Aorta (tissue), 5 donors: ENCODE results near the gene UQCRH. TPM values are rescaled to one million over a fixed set of nuclear protein-coding genes. Genes with fewer than 3 reads are reported as not detected.
"Not testable (repeated sequence)": the region's sequence is repeated elsewhere in the genome, so short reads cannot be mapped to it uniquely, and the experiment has no call there.

ENCODE experiments used
- ATAC-seq: fragments of 200-7000 bp; cut with Tn5 transposase; one replicate; pipeline ENCODE4 v1.9.1; 2022; ENCODE audit warnings: moderate library complexity; ENCODE audit not compliant: low FRiP score
- DNase-seq, 2 donors: peaks; one replicate each; pipeline ENCODE4 v3.0.0-alpha.2; 2020
- H3K27ac ChIP-seq, 2 donors: one replicate each; pipeline ENCODE4 v1.5.1; 2013; ENCODE audit warnings: low read length in 2 of 2, mild to moderate bottlenecking in 2 of 2, moderate library complexity in 2 of 2, control low read depth in 1 of 2, inconsistent platforms in 1 of 2, low read depth in 1 of 2
- H3K27me3 ChIP-seq, 2 donors: one replicate each; pipeline ENCODE4 v1.6.1; 2013; ENCODE audit warnings: control low read depth in 1 of 2, low read length in 1 of 2, mild to moderate bottlenecking in 1 of 2, moderate library complexity in 1 of 2; ENCODE audit not compliant: insufficient read depth in 2 of 2, control insufficient read depth in 1 of 2
- H3K36me3 ChIP-seq, 2 donors: one replicate each; pipeline ENCODE4 v1.6.1; 2013; ENCODE audit warnings: control low read depth in 1 of 2, low read length in 1 of 2, mild to moderate bottlenecking in 1 of 2; ENCODE audit not compliant: insufficient read depth in 2 of 2, control insufficient read depth in 1 of 2
- H3K4me1 ChIP-seq, 2 donors: one replicate each; pipeline ENCODE4 v1.6.1; 2013; ENCODE audit warnings: low read length in 2 of 2, control low read depth in 1 of 2, mild to moderate bottlenecking in 1 of 2, moderate library complexity in 1 of 2; ENCODE audit not compliant: insufficient read depth in 2 of 2, control insufficient read depth in 1 of 2
- H3K4me3 ChIP-seq, 2 donors: one replicate each; pipeline ENCODE4 v1.5.1; 2013; ENCODE audit warnings: low read length in 2 of 2, control low read depth in 1 of 2, mild to moderate bottlenecking in 1 of 2
- H3K9me3 ChIP-seq: one replicate; pipeline ENCODE4 v1.6.1; 2013; ENCODE audit warnings: mild to moderate bottlenecking, low read length; ENCODE audit not compliant: control insufficient read depth
- WGBS, 2 donors: extraction: QIAGEN DNeasy Blood & Tissue Kit; methylation state at CpG; one replicate each; pipeline ENCODE4 v1.1.7; 2013; 5-methylcytosine and 5-hydroxymethylcytosine counted together
- intact Hi-C, 2 donors: fragments of 100-400 bp; cut with DNase I; formaldehyde crosslinking; loops; one replicate each; pipeline versions ENCODE4 v1.14.2 to v1.15.0; 2022
- polyA plus RNA-seq, 2 donors: library from polyadenylated mRNA; stranded (reverse); fragments of 200-250 nt; gene quantifications; one replicate each; pipeline ENCODE4 v1.2.3, GENCODE V29; 2013
- total RNA-seq, 2 donors: library from RNA; stranded (reverse); fragmentation: NEBNext Ultra II Directional; extraction: Animal tissue kit (Norgen Biotek cat#: 25700); gene quantifications; one replicate each; pipeline ENCODE4 v1.2.1, GENCODE V29; 2021
- donor health status: healthy with polysubstance abuse.
- donor health status: Bipolar disorder and iron deficiency.
- donor health status: DM: no; HTN: no; CAD: no.
- donor health status: DM: no; HTN: no; CAD: no.
- donor health status: DM: yes; HTN: yes; CAD: no.

Gene UQCRH
- total and polyA plus RNA-seq, 4 donors = 100 to 739 (median 198) TPM

DNA sequence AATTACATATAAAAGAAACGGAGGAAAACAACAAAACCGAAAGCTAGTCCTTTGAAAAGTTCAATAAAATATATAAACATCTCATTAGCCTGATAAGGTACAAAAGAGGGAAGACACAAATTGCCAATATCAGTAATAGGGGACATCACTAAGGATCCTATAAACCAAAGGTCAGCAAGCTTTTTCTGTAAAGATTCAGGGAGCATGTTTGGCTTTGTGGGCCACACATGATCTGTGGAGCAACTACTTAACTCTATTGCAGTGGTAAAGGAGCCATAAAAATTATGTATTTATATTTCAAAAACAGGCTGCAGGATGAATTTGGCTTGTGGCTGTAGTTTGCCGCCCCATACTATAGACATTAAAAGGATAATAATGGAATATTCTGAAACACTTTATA lies 31.6 kb downstream of the UQCRH start:
- ATAC-seq (no peak), DNase-seq (no peak)
- no peaks in the 10 kb centered on the region for H3K9me3 ChIP-seq
- 90 to 91% methylated on average over 3 of the region's 3 CpGs for WGBS, 2 donors
- no peaks in the 10 kb centered on the region for H3K4me1 ChIP-seq
- intact Hi-C loops = no loop called here
- no peaks in the 10 kb centered on the region for H3K36me3 ChIP-seq
- H3K27me3 ChIP-seq = no peaks in the 10 kb centered on the region
- H3K27ac ChIP-seq = no peak overlapping the region
- H3K4me3 ChIP-seq = no peak overlapping the region

DNA sequence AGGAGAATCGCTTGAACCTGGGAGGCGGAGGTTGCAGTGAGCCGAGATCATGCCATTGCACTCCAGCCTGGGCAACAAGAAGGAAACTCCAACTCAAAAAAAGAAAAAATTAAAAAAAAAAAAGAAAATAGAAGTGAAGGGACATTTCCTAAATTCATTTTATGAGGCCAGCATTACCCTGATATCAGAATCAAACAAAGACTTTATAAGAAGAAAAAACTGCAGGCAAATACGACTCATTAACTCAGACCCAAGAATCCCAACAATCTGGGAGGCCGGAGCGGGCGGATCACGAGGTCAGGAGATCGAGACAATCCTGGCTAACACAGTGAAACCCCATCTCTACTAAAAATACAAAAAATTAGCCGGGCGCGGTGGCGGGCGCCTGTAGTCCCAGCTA lies 33.9 kb downstream of the UQCRH start:
- ATAC-seq, H3K27ac ChIP-seq, H3K36me3 ChIP-seq, H3K27me3 ChIP-seq, intact Hi-C loops, H3K9me3 ChIP-seq, H3K4me1 ChIP-seq, H3K4me3 ChIP-seq: not testable (repeated sequence)
- WGBS, 2 donors = 90 to 94% methylated on average over 9 of the region's 14 CpGs
- peak in 1 of 2 donors; percentile 38 for DNase-seq

DNA sequence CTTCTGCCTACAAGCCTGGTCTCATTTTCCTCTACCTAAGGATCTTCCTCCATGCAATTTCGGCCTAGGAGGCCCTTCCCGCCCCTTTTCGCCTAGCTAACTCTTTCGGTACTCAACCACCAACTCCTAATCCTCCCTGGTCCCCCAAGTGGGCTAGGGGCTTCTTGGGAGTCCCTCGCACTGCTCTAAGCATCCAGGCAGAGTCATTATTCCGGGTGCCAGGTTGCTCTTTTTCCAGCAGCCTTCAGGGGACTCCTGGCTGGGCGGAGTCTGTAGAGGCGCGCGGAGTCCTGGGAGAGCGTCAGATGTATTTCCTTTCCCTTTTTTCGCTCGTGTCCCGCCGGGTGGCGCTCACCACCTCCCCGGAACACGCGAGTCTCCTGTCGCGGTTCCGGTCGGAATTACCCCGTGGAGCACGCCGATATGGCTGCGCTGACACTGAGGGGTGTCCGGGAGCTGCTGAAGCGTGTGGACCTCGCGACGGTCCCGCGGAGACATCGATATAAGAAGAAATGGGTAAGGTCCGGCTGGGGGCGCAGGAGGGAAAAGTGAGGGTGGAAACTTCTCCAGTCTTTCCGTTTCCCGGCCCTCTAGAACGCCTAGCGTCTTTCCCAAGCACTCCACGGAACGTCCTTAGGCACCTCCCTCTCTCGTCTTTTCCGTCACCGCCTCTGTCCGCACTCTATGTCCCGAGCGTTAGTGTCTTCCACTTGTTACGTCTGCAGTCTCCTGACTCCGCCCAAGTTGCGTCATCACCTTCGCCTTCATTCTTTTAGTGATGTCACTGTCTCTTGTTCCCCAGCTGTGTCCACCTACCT lies 37.1 kb downstream of the UQCRH start, which contains the start of gene NSUN4:
Gene NSUN4, plus strand, starts transcription at position 404 of the 818 bp plus-strand sequence. Its CDS starts 20 bp downstream, at position 424.
- peaks cover 0 to 2% of the 10 kb centered on the region in 2 donors for H3K36me3 ChIP-seq
- H3K27me3 ChIP-seq = no peaks in the 10 kb centered on the region
- intact Hi-C loops = loop anchor here (1.0 to 5.0 kb wide), 2 partner anchors 37 to 93 kb away; partner anchors contain the start of genes RAD54L (in 2 of the 2), LRRC41 (in 1 of the 2) and UQCRH (in 1 of the 2)
- WGBS, 2 donors = 0% methylated on average over 53 of the region's 53 CpGs
- DNase-seq (peak; percentile 96), ATAC-seq (peak; percentile 97)
- H3K4me3 ChIP-seq = peak within 1 kb of the TSS; percentile 38 to 55
- no peaks in the 10 kb centered on the region for H3K4me1 ChIP-seq
- no peaks in the 10 kb centered on the region for H3K9me3 ChIP-seq
- H3K27ac ChIP-seq = peak within 1 kb of the TSS; percentile 93 to 94

DNA sequence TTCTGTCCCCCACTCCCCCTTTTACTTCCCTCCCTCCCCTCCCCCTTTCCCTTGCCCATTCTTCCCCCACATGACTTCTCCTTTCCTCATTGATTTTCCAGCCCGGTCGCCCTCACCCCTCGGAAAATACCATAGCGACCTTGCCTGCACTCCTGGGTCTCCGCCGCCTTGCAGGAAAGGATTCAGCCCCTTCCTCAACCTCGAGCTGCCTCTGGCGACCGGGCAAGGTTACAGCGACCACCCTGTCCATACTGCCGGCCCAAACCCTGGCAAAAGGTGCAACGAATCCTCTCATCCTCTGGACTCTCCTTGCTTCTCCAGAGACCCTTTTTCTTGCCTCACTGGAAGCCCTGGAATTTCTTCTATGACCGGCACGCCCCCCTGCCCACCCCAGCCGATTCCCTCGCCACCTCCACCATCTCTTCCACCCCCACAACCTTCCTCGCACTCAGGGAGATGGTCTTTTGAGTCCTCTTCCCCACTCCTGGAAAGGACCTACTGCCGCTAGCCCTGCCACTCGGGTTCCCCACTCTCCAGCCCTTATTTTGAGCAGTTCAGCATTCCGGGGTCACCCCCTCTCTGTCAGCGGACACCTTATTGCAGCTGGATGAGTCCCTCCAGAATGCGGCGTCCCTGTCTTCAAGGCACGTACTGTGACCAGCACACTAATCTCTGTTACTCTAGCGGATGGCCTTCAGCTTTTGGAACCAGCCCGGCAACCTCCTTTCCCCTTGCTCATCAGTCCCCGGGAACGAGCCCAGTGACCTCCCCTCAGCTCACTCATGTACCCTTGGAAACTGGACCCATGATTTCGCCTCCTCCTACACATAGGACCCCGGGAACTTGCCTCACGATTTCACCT lies 38.0 kb downstream of the UQCRH start:
- Histone ChIP-seq H3K4me1 (no peaks in the 10 kb centered on the region), H3K9me3 (no peaks in the 10 kb centered on the region), H3K36me3 (peaks cover 0 to 2% of the 10 kb centered on the region in 2 donors), H3K4me3 (peak overlapping the region; percentile 38 to 55), H3K27ac (peak overlapping the region in 1 of 2 donors; percentile 93), H3K27me3 (no peaks in the 10 kb centered on the region)
- 47 to 49% methylated on average over 31 of the region's 31 CpGs for WGBS, 2 donors
- DNase-seq = peak; percentile 56 to 77
- intact Hi-C loops = loop anchor here (5.0 kb wide), 1 partner anchor 94 kb away; the partner anchor contains the start of gene RAD54L (in 2 of the 2)
- ATAC-seq = no peak

DNA sequence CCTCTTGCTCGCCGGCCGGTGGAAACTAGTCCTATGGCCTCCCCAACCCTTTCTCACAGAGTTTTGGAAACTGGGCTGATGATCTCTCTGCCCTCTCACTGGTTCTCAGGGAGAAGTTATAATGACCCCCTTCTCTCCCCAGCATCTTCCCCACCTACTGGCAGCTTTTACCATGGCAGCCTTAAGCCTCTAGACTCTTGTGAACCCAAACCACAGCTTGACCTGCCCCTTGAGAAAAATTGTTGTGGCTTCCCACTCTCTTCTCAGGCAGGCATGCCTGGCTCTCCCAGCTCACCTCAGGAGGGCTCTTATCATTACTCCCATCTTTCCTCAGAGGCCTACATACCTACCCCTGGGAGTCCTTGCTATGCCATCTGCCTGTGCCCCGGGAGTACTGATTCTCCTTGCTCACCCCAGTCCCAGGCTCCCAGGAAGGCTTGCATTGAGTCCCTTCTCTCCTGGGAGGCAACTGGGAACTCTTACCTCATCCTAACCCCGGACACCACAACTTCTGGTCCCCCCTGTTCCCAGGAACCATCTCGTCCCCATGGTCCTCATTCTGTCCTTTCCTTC lies 38.7 kb downstream of the UQCRH start:
- H3K9me3 ChIP-seq = no peaks in the 10 kb centered on the region
- no peak for DNase-seq
- 90 to 94% methylated on average over 6 of the region's 6 CpGs for WGBS, 2 donors
- H3K4me3 ChIP-seq = no peak overlapping the region
- no peak for ATAC-seq
- peaks cover 0 to 5% of the 10 kb centered on the region in 2 donors for H3K36me3 ChIP-seq
- intact Hi-C loops = loop anchor here (5.0 kb wide), 1 partner anchor 95 kb away; the partner anchor contains the start of gene RAD54L (in 2 of the 2)
- H3K27ac ChIP-seq = no peak overlapping the region
- H3K4me1 ChIP-seq = no peaks in the 10 kb centered on the region
- H3K27me3 ChIP-seq = no peaks in the 10 kb centered on the region

DNA sequence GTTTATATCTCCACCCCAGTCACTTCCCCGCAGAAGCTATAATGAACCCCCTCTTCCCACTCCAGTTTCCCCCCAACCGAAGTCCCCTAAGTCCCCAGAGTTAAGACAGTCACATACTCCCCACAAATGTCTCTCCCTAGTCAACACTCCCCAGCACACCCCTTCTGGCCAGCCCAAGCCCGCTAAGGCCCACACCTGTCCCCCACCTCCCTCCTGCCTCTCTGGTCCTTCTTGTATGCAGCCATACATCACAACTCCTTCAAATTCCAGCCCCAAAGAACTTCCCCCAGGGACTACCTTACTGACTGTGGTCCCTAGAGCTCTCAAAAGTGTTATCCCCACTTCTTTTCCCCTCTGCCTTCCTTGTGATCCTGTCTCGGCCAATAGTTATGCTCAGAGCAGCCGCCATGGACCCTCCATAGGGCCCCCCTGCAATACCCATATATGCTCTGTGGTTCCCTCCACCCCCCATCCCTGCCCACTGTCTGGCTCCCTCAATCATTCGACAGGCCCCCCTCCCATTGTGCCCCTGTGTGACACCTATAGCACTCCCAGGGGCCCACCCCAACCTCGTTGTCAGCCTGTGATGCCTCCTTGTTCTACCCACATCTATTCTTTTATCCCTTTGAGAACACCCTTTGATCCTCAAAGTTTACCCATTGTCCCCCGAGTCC lies 39.3 kb downstream of the UQCRH start:
- ATAC-seq (no peak), DNase-seq (no peak)
- Histone ChIP-seq H3K4me1 (no peaks in the 10 kb centered on the region), H3K9me3 (no peaks in the 10 kb centered on the region), H3K4me3 (no peak overlapping the region), H3K27ac (no peak overlapping the region), H3K36me3 (peaks cover 0 to 5% of the 10 kb centered on the region in 2 donors), H3K27me3 (no peaks in the 10 kb centered on the region)
- 77 to 92% methylated on average over 8 of the region's 8 CpGs for WGBS, 2 donors
- intact Hi-C loops = loop anchor here (5.0 kb wide), 1 partner anchor 96 kb away; the partner anchor contains the start of gene RAD54L (in 2 of the 2)

DNA sequence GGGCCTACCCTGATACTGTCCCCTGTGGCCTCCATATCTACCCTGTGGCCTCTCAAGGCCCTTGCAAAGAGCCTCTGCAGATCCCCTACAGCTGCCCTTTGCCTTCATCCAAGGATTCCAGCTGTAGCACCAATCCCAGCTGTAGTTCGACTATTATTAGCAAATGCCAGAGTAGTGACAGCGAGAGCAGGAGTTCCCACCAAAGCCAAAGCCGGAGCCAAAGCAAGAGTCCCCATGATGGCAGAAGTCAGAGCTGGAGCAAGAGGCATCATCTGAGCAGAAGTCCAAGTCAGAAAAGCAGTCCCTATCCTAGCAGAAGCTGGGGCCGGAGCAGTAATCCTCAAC lies 39.8 kb downstream of the UQCRH start:
- intact Hi-C loops = loop anchor here (5.0 kb wide), 1 partner anchor 96 kb away; the partner anchor contains the start of gene RAD54L (in 2 of the 2)
- Histone ChIP-seq H3K27ac (no peak overlapping the region), H3K9me3 (no peaks in the 10 kb centered on the region), H3K4me3 (no peak overlapping the region), H3K4me1 (no peaks in the 10 kb centered on the region), H3K36me3 (peaks cover 0 to 5% of the 10 kb centered on the region in 2 donors), H3K27me3 (no peaks in the 10 kb centered on the region)
- WGBS, 2 donors = 59 to 61% methylated on average over 4 of the region's 4 CpGs
- ATAC-seq = no peak
- DNase-seq = no peak

DNA sequence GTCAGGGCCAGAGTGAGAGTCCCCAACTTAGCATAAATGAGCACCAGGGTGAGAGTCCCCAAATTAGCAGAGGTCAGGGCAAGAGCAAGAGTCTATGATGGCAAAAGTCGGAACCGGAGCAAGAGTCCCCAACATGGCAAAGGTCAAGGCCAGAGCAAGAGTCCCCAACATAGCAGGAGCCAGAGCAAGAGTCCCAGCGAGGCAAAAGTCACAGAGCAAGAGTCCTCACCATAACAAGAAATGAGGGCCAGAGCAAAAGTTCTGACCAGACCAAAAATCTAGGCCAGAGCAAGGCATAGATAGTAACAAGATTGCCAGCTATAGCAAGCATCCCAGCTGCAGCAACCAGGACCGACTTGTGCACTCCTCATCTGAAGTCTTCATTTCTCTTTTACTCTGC lies 40.2 kb downstream of the UQCRH start:
- 79 to 88% methylated on average over 4 of the region's 4 CpGs for whole genome bisulfite sequencing, 2 donors
- no peaks in the 10 kb centered on the region for H3K9me3 ChIP-seq
- no peak overlapping the region for H3K27ac ChIP-seq
- no peaks in the 10 kb centered on the region for H3K27me3 ChIP-seq
- no peaks in the 10 kb centered on the region for H3K4me1 ChIP-seq
- DNase-seq (no peak), ATAC-seq (no peak)
- peaks cover 0 to 5% of the 10 kb centered on the region in 2 donors for H3K36me3 ChIP-seq
- no peak overlapping the region for H3K4me3 ChIP-seq
- intact Hi-C loops = loop anchor here (5.0 kb wide), 1 partner anchor 96 kb away; the partner anchor contains the start of gene RAD54L (in 2 of the 2)
